ENCODE measurements around the gene EEF2K. TPM values are rescaled to one million over a fixed set of nuclear protein-coding genes. Genes with fewer than 3 reads are reported as not detected.

EEF2K gene
- total RNA-seq, 1 experiment from 2014 or later, result 31.8 TPM

GRCh38 chr16:22219389-22220068 is 13.5 kb downstream of the EEF2K start:
- H3K4me1 Mint-ChIP-seq (ENCODE audit: low read depth, unreplicated experiment), result peaks cover 11% of the 10 kb centered on the region
- H3K36me3 Mint-ChIP-seq (ENCODE audit: insufficient read depth, unreplicated experiment), result no peaks in the 10 kb centered on the region
- no peaks in the 10 kb centered on the region for H3K27me3 Mint-ChIP-seq (ENCODE audit: unreplicated experiment)
- H3K4me3 Mint-ChIP-seq (ENCODE audit: low read depth, unreplicated experiment), result no peak overlapping the region
- TF ChIP-seq, protein P1, sequence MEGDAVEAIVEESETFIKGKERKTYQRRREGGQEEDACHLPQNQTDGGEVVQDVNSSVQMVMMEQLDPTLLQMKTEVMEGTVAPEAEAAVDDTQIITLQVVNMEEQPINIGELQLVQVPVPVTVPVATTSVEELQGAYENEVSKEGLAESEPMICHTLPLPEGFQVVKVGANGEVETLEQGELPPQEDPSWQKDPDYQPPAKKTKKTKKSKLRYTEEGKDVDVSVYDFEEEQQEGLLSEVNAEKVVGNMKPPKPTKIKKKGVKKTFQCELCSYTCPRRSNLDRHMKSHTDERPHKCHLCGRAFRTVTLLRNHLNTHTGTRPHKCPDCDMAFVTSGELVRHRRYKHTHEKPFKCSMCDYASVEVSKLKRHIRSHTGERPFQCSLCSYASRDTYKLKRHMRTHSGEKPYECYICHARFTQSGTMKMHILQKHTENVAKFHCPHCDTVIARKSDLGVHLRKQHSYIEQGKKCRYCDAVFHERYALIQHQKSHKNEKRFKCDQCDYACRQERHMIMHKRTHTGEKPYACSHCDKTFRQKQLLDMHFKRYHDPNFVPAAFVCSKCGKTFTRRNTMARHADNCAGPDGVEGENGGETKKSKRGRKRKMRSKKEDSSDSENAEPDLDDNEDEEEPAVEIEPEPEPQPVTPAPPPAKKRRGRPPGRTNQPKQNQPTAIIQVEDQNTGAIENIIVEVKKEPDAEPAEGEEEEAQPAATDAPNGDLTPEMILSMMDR (IDR thresholded peaks at IDR 0.05; ENCODE audit: unreplicated experiment), result no peak
- H3K27ac Mint-ChIP-seq (ENCODE audit: unreplicated experiment), result no peak overlapping the region
- intact Hi-C loops (cut with micrococcal nuclease; ENCODE audit: unreplicated experiment), result no loop called here
- CTCF ChIA-PET, result interaction anchor here (0.5 to 0.6 kb wide), 2 partner anchors 42 to 1399 kb away, joined by 3 read pairs; no protein-coding TSS in a partner anchor
- no peak for DNase-seq
- no peaks in the 10 kb centered on the region for H3K9me3 Mint-ChIP-seq (ENCODE audit: low read depth, unreplicated experiment)
- no TSS peak for BruUV-seq (replicated peaks)

- H3K9me3 Mint-ChIP-seq (ENCODE audit: low read depth, unreplicated experiment), result no peaks in the 10 kb centered on the region
- intact Hi-C loops (cut with micrococcal nuclease; ENCODE audit: unreplicated experiment), result no loop called here
Observed at GRCh38 chr16:22220069-22220440, 14.0 kb downstream of the EEF2K start.

DNA sequence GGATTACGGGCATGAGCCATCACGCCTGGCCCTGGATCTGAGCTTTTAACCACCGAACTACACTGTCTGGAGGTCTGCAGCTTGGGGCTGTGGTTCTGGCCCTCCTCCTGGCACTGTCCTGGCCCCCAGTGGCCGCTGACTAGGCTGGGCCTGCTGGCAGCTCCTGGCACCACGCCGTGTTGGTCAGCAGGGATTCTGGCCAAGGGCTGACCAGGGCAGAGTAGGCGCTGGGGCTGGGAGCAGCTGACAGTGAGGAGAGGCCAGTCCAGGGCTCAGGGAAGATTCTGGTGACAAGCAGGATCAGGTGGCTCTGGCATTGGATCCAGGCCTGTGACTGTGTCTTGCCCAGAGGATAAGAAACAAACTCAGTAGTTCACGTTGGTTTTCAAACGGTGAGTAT is 14.6 kb downstream of the EEF2K start:
- Mint-ChIP-seq H3K27me3 (ENCODE audit: unreplicated experiment) (no peaks in the 10 kb centered on the region), H3K9me3 (ENCODE audit: low read depth, unreplicated experiment) (no peaks in the 10 kb centered on the region), H3K4me1 (ENCODE audit: low read depth, unreplicated experiment) (no peaks in the 10 kb centered on the region), H3K4me3 (ENCODE audit: low read depth, unreplicated experiment) (no peak overlapping the region), H3K27ac (ENCODE audit: unreplicated experiment) (no peak overlapping the region), H3K36me3 (ENCODE audit: insufficient read depth, unreplicated experiment) (no peaks in the 10 kb centered on the region)
- no TSS peak for BruUV-seq (replicated peaks)
- intact Hi-C loops (cut with micrococcal nuclease; ENCODE audit: unreplicated experiment), result no loop called here
- TF ChIP-seq, protein P1 (IDR thresholded peaks at IDR 0.05; ENCODE audit: unreplicated experiment), result no peak
- no peak for DNase-seq
- CTCF ChIA-PET, result interaction anchor here (0.7 kb wide), 1 partner anchor 542 kb away, joined by 4 read pairs; no protein-coding TSS in a partner anchor

More at GRCh38 chr16:22220069-22220440, 14.0 kb downstream of the EEF2K start:
- CTCF ChIA-PET, result interaction anchor here (0.6 kb wide), 1 partner anchor 41 kb away, joined by 3 read pairs; no protein-coding TSS in a partner anchor
- Mint-ChIP-seq H3K4me1 (ENCODE audit: low read depth, unreplicated experiment) (peaks cover 6% of the 10 kb centered on the region), H3K27ac (ENCODE audit: unreplicated experiment) (no peak overlapping the region), H3K4me3 (ENCODE audit: low read depth, unreplicated experiment) (no peak overlapping the region), H3K27me3 (ENCODE audit: unreplicated experiment) (no peaks in the 10 kb centered on the region), H3K36me3 (ENCODE audit: insufficient read depth, unreplicated experiment) (no peaks in the 10 kb centered on the region)
- BruUV-seq (replicated peaks), result no TSS peak
- TF ChIP-seq, protein P1 (IDR thresholded peaks at IDR 0.05; ENCODE audit: unreplicated experiment), result no peak
- DNase-seq, result no peak

GRCh38 chr16:22222006-22222405 is 15.9 kb downstream of the EEF2K start:
- no peak for DNase-seq
- H3K27ac Mint-ChIP-seq (ENCODE audit: unreplicated experiment), result no peak overlapping the region
- CTCF ChIA-PET, result interaction anchor here (0.7 to 1.0 kb wide), 2 partner anchors 32 to 1419 kb away, joined by 3 to 4 read pairs; no protein-coding TSS in a partner anchor

More at GRCh38 chr16:22222006-22222405, 15.9 kb downstream of the EEF2K start:
- Mint-ChIP-seq H3K4me1 (ENCODE audit: low read depth, unreplicated experiment) (no peaks in the 10 kb centered on the region), H3K36me3 (ENCODE audit: insufficient read depth, unreplicated experiment) (no peaks in the 10 kb centered on the region), H3K4me3 (ENCODE audit: low read depth, unreplicated experiment) (no peak overlapping the region), H3K9me3 (ENCODE audit: low read depth, unreplicated experiment) (no peaks in the 10 kb centered on the region), H3K27me3 (ENCODE audit: unreplicated experiment) (no peaks in the 10 kb centered on the region)
- TF ChIP-seq, protein P1 (IDR thresholded peaks at IDR 0.05; ENCODE audit: unreplicated experiment), result no peak
- intact Hi-C loops (cut with micrococcal nuclease; ENCODE audit: unreplicated experiment), result no loop called here
- BruUV-seq (replicated peaks), result no TSS peak
